ENCODE data around the gene PTGIR. TPM values are rescaled to one million over a fixed set of nuclear protein-coding genes. Genes with fewer than 3 reads are reported as not detected.
A peak's percentile ranks its signal among the peaks of the same experiment; 100 is the strongest.

PTGIR gene
- total RNA-seq, 1 donor = 5.8 TPM

DNA sequence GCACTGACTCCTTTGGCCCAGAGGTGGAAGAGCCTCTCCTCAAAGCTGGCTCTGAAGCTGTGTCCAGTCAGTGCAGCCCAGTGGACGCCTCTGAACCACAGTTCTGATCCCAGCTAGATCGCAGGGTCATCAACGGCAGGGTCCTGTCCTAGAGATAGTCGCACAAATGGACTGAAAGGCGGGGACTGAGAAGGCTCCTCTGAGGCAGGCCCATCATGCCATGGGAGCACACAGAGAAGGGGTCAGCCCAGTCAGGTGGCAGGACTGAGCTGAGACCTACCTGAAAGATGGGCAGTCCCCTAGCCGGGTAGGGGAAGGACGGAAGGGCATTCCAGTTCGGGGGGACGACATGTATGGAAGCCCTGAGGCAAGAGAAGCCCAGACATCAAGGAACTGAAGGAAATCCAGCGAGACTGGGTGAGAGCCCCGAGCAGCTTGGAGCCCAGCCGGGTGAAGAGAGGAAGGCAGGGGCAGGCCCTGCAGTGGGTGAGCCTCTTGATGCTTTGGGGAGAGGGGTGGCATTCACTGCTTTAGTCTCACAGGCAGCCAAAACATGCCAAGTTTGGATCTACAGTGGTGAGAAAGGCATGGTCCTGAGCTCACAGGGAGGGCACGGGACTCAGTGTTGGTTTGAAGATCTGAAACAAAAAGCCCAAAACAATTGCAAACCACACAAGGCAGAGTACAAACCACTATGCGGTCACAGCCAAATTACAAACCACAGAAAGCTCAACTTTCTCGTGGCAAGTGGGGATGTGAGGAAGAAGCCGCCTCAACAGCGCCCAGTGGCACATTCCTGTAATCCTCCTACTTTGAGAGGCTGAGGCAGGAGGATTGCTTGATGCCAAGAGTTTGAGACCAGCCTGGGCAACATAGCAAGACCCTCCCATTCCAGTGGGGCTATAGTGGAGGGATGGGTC is 13.8 kb downstream of the PTGIR start:
- H3K27me3 ChIP-seq (ENCODE audit: insufficient read depth, low read length) = no peaks in the 10 kb centered on the region
- no peak overlapping the region for H3K4me3 ChIP-seq (ENCODE audit: low read length)
- no peaks in the 10 kb centered on the region for H3K9me3 ChIP-seq (ENCODE audit: low read depth, low read length)
- peaks cover 41% of the 10 kb centered on the region for H3K4me1 ChIP-seq (ENCODE audit: insufficient read depth, low read length)

DNA sequence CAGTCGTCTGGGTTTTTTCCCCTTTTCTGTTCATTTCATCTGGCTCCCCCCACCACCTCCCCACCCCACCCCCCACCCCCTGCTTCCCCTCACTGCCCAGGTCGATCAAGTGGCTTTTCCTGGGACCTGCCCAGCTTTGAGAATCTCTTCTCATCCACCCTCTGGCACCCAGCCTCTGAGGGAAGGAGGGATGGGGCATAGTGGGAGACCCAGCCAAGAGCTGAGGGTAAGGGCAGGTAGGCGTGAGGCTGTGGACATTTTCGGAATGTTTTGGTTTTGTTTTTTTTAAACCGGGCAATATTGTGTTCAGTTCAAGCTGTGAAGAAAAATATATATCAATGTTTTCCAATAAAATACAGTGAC is 14.5 kb downstream of the PTGIR start:
- peaks cover 40% of the 10 kb centered on the region for H3K4me1 ChIP-seq (ENCODE audit: insufficient read depth, low read length)
- no peaks in the 10 kb centered on the region for H3K9me3 ChIP-seq (ENCODE audit: low read depth, low read length)
- H3K4me3 ChIP-seq (ENCODE audit: low read length) = no peak overlapping the region
- H3K27me3 ChIP-seq (ENCODE audit: insufficient read depth, low read length) = no peaks in the 10 kb centered on the region

DNA sequence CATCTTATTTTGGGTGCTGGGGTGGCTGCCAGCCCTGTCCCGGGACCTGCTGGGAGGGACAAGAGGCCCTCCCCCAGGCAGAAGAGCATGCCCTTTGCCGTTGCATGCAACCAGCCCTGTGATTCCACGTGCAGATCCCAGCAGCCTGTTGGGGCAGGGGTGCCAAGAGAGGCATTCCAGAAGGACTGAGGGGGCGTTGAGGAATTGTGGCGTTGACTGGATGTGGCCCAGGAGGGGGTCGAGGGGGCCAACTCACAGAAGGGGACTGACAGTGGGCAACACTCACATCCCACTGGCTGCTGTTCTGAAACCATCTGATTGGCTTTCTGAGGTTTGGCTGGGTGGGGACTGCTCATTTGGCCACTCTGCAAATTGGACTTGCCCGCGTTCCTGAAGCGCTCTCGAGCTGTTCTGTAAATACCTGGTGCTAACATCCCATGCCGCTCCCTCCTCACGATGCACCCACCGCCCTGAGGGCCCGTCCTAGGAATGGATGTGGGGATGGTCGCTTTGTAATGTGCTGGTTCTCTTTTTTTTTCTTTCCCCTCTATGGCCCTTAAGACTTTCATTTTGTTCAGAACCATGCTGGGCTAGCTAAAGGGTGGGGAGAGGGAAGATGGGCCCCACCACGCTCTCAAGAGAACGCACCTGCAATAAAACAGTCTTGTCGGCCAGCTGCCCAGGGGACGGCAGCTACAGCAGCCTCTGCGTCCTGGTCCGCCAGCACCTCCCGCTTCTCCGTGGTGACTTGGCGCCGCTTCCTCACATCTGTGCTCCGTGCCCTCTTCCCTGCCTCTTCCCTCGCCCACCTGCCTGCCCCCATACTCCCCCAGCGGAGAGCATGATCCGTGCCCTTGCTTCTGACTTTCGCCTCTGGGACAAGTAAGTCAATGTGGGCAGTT is 15.1 kb downstream of the PTGIR start:
- Histone ChIP-seq H3K9me3 (ENCODE audit: low read depth, low read length) (no peaks in the 10 kb centered on the region), H3K27me3 (ENCODE audit: insufficient read depth, low read length) (no peaks in the 10 kb centered on the region), H3K4me3 (ENCODE audit: low read length) (no peak overlapping the region), H3K4me1 (ENCODE audit: insufficient read depth, low read length) (peaks cover 40% of the 10 kb centered on the region)

DNA sequence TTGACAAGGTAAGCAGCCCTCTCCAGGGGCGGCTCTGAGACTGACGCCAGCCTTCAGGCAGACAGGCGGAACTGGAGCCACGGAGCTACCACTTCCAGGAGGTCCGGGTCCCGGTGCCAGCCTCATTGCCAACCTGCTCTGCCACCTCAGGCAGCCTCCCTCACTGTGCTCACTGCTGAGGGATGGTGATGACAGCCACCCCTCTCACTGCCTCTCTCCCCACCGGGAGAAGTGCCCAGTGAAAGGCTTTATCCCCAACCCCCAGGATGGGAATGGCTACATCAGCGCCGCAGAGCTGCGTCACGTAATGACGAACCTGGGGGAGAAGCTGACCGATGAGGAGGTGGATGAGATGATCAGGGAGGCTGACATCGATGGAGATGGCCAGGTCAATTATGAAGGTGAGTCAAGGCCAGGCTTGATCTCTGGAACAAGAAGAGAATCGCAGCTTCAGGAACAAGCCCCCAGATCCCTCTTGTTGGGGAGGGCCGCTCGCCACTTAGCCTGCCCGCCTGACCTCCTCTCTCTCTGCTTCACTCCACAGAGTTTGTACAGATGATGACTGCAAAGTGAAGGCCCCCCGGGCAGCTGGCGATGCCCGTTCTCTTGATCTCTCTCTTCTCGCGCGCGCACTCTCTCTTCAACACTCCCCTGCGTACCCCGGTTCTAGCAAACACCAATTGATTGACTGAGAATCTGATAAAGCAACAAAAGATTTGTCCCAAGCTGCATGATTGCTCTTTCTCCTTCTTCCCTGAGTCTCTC is 16.1 kb downstream of the PTGIR start:
- no peaks in the 10 kb centered on the region for H3K9me3 ChIP-seq (ENCODE audit: low read depth, low read length)
- H3K27me3 ChIP-seq (ENCODE audit: insufficient read depth, low read length) = no peaks in the 10 kb centered on the region

DNA sequence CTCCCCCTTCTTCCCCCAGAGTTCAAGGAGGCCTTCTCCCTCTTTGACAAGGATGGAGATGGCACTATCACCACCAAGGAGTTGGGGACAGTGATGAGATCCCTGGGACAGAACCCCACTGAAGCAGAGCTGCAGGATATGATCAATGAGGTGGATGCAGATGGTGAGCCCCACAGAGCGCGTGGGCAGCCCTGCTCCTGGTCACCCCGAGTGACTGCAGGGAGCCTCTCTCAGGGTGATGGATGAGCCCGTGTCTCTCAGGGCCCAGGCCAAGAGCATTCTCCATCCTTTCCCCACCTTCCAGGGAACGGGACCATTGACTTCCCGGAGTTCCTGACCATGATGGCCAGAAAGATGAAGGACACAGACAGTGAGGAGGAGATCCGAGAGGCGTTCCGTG is 16.7 kb downstream of the PTGIR start:
- Histone ChIP-seq H3K27me3 (ENCODE audit: insufficient read depth, low read length) (no peaks in the 10 kb centered on the region), H3K4me3 (ENCODE audit: low read length) (no peak overlapping the region), H3K9me3 (ENCODE audit: low read depth, low read length) (no peaks in the 10 kb centered on the region), H3K4me1 (ENCODE audit: insufficient read depth, low read length) (peaks cover 37% of the 10 kb centered on the region)

More for the DNA sequence above, 16.1 kb downstream of the PTGIR start:
- peaks cover 33% of the 10 kb centered on the region for H3K4me1 ChIP-seq (ENCODE audit: insufficient read depth, low read length)
- H3K4me3 ChIP-seq (ENCODE audit: low read length) = no peak overlapping the region

DNA sequence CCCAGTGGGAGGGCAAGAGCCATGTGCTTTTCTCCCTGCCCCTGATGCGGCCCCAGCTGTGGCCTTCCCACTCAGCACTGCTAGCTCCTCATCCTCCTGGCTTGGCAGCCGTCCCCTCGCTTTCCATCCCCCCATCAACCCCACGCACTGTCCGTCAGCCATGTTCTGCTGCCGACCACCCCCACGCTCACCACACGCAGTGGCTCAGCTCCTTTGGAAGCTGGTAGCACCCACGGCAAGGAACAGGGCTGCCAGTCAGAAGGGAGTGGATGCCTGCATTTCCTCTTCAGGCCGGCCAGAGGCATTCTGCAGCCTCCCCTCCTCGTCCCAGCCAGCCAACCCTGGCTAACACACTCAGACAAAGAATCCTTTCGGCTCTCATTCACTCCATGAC is 17.4 kb downstream of the PTGIR start:
- Histone ChIP-seq H3K27me3 (ENCODE audit: insufficient read depth, low read length) (no peaks in the 10 kb centered on the region), H3K9me3 (ENCODE audit: low read depth, low read length) (no peaks in the 10 kb centered on the region), H3K4me1 (ENCODE audit: insufficient read depth, low read length) (peaks cover 41% of the 10 kb centered on the region), H3K4me3 (ENCODE audit: low read length) (no peak overlapping the region)

DNA sequence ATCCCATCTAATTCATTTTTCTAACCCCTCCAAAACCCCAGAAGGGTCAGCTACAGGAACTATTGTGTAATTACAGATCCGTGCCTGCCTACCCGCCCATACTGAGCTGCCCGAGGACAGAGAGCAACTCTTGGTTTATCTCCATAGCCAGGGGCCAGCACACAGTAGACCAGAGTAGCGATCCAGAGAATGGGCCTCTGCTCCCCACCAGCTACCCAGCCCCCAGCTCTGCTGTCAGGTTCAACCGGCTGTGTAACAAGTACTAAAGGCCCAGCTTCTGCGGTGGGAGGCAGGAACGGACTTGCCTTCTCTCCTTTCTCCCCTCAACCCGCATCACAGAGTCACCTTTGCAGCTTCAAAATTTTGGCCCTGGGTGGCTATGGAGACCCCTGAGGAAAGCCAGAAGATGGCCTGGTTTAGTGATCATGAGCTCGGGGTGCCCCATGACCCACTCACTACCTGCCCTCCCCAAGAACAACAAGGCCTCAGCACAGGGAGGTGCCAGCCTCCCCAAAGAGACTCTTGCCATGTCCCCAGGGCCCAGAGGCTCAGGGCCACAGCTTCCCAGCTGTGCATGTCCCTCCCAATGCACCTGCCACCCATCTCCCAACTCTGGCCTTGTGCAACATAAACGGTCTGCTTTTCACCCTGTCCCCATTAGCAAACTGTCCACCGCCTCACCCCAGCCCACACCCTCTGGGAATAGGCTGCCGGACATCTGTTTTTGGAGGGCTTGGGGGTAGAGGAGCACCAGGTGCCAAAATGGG is 18.0 kb downstream of the PTGIR start:
- no peaks in the 10 kb centered on the region for H3K27me3 ChIP-seq (ENCODE audit: insufficient read depth, low read length)
- H3K9me3 ChIP-seq (ENCODE audit: low read depth, low read length) = no peaks in the 10 kb centered on the region
- H3K4me3 ChIP-seq (ENCODE audit: low read length) = no peak overlapping the region
- peaks cover 40% of the 10 kb centered on the region for H3K4me1 ChIP-seq (ENCODE audit: insufficient read depth, low read length)

DNA sequence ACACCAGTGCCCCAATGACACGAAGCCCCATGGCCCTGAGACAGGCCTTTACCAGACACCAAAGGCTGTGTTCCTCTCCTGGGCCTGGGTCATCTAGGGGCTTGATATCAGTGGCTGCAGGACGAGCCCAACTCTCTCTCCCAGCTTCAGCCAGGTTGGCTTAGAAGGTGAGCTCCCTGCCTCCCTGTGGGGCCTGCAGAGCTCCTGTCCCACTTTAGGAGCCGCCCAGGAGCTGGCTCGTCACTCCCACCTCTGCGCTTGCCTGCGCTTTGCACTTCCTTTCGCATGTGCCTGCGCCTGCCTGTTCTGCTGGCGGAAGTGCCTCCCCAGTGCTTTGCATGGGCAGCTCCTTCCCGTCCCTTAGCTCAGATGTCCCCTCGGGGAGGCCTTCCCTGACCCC is 18.9 kb downstream of the PTGIR start:
- Histone ChIP-seq H3K4me1 (ENCODE audit: insufficient read depth, low read length) (peaks cover 32% of the 10 kb centered on the region), H3K27me3 (ENCODE audit: insufficient read depth, low read length) (no peaks in the 10 kb centered on the region), H3K4me3 (ENCODE audit: low read length) (no peak overlapping the region), H3K9me3 (ENCODE audit: low read depth, low read length) (no peaks in the 10 kb centered on the region)

DNA sequence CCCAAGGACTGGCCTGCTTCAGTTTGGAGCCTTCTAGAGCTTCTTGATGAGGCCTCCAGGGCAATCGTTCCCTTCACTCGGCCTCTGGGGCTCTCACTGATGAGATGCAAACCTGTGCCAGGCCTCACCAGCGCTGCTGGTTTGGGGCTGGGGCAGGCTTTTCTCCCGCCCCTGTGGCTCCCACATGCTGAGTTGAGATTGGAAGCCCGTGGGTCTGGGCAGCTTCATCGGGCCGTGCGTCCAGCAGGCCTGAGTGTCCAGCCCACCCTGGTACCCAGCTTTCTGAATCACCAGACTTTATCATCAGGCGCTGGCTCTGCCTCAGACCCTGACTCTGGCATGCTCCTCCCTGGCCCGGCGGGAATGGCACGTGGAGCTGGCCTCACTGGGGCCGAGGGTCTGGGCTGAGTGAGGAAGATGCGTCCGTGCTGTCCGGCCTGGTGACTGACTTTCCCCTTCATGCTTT is 19.5 kb downstream of the PTGIR start:
- Histone ChIP-seq H3K9me3 (ENCODE audit: low read depth, low read length) (no peaks in the 10 kb centered on the region), H3K4me3 (ENCODE audit: low read length) (no peak overlapping the region), H3K4me1 (ENCODE audit: insufficient read depth, low read length) (peaks cover 26% of the 10 kb centered on the region), H3K27me3 (ENCODE audit: insufficient read depth, low read length) (no peaks in the 10 kb centered on the region)

DNA sequence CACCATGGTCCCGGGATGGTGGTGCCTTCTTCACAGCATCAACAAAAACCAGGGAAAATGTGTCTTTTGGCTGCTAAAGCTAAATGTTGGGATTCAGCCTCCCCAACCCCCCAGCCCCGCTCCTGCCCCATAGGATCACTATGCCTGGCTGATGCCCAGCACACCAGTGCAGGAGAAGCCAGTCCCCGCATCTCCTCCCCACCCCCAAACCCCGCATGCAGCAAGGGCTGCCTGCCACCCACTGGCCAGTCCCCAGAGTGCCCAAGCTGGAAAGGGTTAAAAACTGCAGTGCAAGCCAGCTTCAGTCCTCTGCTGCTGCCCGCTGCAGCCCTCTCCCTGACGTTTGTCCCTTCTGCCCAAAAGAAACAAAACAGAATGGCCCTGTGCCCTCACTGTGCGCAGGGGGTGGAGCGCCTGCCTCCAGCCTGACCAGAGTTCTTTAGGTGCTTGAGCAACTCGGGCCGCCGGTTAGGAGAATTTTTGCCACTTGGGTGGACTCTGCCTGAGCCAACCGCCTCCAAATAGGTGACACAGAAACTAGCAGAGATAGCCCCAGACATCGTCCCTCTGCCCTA is 20.0 kb downstream of the PTGIR start:
- no peaks in the 10 kb centered on the region for H3K9me3 ChIP-seq (ENCODE audit: low read depth, low read length)
- peaks cover 27% of the 10 kb centered on the region for H3K4me1 ChIP-seq (ENCODE audit: insufficient read depth, low read length)
- no peak overlapping the region for H3K4me3 ChIP-seq (ENCODE audit: low read length)
- H3K27me3 ChIP-seq (ENCODE audit: insufficient read depth, low read length) = no peaks in the 10 kb centered on the region

DNA sequence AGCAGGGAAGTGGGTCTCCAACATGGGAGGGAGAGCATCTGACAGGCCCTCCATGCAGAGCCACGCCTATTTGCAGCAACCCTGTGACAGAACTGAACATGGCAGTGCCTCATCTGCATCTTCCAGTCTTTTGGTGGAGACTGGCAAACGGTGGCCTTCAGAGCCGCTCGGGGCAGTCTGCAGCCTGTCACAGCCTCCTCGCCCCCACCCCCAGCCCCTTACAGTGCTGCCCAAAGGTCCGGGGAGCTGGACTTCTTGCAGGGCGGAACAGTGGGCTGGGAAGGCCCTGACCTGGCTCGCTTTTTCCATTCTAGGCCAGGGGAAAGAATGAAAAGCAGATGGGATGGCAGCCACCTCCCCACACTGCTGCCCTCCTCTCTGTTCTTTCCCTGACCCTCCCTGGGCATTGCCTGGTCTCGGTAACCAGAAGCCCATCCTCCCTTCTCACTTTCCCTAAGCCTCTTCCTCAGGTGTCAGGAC is 21.1 kb downstream of the PTGIR start:
- Histone ChIP-seq H3K4me3 (ENCODE audit: low read length) (no peak overlapping the region), H3K4me1 (ENCODE audit: insufficient read depth, low read length) (peaks cover 26% of the 10 kb centered on the region), H3K27me3 (ENCODE audit: insufficient read depth, low read length) (no peaks in the 10 kb centered on the region)

DNA sequence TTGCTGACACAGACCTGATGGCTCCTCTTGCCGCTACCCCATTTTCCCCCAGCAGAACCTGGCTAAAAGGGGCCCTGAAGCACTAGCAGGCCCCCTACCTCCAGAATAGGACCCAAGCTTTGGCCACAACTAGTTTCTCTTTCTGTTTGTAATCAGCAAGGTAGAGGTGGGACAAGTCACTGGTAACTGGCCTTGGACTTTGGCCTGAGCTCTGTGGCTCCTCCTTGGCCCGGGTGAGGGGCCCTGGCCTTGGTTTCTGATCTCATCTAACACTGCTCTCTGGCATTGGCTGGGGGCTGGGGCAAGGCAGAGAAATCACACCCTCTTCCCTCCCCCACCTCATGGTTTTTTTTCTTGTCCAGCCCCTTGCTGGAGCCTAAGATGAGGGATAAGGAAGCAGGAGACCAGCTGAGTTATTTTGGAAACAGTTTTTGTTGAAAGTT is 21.7 kb downstream of the PTGIR start:
- H3K4me3 ChIP-seq (ENCODE audit: low read length) = peak overlapping the region; percentile 100
- peaks cover 4% of the 10 kb centered on the region for H3K9me3 ChIP-seq (ENCODE audit: low read depth, low read length)
- peaks cover 26% of the 10 kb centered on the region for H3K4me1 ChIP-seq (ENCODE audit: insufficient read depth, low read length)
- no peaks in the 10 kb centered on the region for H3K27me3 ChIP-seq (ENCODE audit: insufficient read depth, low read length)

More for the DNA sequence above, 21.1 kb downstream of the PTGIR start:
- no peaks in the 10 kb centered on the region for H3K9me3 ChIP-seq (ENCODE audit: low read depth, low read length)

DNA sequence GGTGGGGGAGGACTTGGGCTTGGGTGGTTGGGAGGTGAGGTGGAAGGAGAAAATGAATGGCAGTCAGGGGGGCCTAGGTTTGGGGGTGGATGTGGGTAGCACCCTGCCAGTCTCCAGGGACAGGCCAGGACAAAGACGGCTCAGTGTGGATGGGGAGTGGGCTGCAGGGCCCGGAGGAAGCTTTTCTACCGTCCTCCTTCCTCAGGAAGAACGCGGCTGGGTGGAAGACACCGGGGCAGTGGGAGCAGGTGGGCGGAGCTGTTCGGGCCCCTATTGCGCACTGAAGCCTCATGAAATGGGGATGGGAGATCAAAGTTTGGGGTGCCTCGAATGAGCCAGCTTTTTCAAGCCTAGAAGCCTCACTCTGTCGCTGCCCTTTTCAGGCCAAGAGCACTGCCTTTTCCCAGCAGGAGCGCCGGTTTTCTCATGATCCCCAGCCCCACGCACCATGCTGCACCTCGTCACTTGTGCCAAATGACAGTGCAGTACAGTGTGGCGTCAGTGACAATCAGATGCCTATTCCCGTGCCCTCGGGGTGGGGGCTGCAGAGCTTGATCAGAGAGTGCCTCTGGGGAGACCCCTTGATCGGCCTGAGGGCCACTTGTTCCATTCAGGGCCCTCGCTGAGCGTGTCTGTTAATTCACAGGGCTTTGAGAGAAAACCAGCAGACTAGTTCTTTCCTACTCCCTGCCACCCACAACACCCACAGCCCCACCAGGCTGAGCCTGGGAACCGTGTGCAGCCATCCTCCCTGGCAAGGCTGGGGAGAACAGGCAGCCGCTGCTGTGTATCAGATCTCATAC is 22.3 kb downstream of the PTGIR start:
- Histone ChIP-seq H3K9me3 (ENCODE audit: low read depth, low read length) (peaks cover 5% of the 10 kb centered on the region), H3K4me1 (ENCODE audit: insufficient read depth, low read length) (peaks cover 26% of the 10 kb centered on the region), H3K4me3 (ENCODE audit: low read length) (peak overlapping the region; percentile 100), H3K27me3 (ENCODE audit: insufficient read depth, low read length) (no peaks in the 10 kb centered on the region)
